ENCODE results near the gene APIP.

Gene APIP

GRCh38 chr11:34916015-34916842 lies at the start of gene APIP, which contains the start of gene PDHX:
APIP (minus strand) TSS chr11:34916379; CDS start chr11:34916284, 95 bp downstream.
PDHX (plus strand) TSS chr11:34916618; CDS start chr11:34916656, 38 bp downstream.
- DNase-seq: peak; percentile 93 to 95

GRCh38 chr11:34964610-34965331 lies 48.6 kb upstream of the APIP start:
- no peak for DNase-seq

- no peak for DNase-seq
Observed at GRCh38 chr11:34963351-34963750, 47.2 kb upstream of the APIP start.

DNA sequence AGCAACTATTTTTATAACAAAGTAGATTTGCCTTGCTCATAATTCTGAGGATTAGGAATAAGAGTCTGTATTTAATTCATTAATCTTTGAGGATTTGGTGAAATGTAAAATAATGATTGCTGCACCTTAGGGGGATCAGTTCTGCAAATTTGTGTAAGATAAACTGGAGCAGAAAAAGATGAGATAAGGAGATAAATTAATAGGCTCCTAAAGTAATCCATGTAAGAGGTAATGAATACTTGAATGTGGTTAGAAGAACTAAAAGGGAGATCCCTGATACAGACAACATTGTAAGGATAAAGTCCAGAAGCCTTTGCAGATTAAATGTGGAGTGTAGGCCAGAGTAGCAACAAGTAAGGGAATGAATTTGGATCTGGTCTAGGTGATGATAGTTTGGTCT lies 45.9 kb upstream of the APIP start:
- no peak for DNase-seq

GRCh38 chr11:34960277-34960676 lies 44.1 kb upstream of the APIP start:
- DNase-seq: no peak

DNA sequence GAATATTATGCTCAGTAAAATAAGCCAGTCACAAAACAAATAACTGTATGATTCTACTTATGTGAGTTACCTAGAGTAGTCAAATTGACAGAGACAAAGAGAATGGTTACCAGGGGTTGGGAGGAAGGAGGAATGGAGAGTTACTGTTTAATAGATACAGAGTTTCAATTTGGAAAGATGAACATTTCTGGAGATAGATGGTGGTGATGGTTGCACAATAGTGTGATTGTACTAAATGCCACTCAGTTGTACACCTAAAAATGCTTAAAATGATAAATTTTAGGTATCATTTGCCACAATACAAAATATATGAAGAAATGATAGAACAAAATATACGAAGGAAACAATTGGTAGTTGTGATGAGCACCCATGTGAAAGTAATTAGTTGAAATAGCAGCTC lies 43.6 kb upstream of the APIP start:
- DNase-seq: no peak

GRCh38 chr11:34957606-34958005 lies 41.4 kb upstream of the APIP start:
- no peak for DNase-seq

GRCh38 chr11:34957206-34957605 lies 41.0 kb upstream of the APIP start:
- no peak for DNase-seq

GRCh38 chr11:34953955-34954354 lies 37.8 kb upstream of the APIP start:
- no peak for DNase-seq

GRCh38 chr11:34948696-34949095 lies 32.5 kb upstream of the APIP start:
- no peak for DNase-seq

DNA sequence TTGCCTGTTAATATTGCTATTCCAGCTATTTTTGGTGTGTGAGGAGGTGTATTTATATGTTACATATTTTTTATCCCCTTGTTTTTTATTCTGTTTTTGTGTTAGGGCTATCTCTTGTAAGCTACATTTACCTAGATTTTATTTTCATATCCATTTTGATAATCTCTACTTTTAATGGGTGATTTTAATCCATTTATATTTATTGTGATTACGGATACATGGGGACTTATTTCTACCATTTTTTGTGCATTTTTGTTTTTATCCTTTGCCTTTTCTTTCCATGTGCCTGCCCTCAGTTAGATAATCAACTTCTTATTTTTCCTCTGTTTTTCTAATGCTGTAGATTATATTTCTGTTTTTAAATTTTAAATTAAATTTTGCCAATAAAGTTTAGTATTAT lies 28.5 kb upstream of the APIP start:
- no peak for DNase-seq

DNA sequence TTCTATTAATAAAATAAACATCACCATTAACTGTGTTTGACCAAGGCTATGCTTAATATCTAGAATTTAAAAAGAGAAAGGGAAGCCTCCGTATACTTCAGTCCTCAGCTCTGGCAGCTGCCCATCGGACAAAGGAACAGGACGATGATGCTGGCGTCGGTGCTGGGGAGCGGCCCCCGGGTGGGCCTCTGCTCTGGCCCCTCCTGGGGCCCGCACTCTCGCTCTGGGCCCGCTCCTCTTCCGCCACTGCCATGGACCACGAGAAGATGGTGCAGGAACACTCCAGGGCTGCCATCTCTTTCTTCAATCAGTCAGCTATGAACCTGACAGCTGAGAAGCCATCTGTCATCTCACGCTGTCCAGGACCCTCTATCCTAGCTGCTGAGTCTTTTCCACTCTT lies 25.5 kb upstream of the APIP start:
- no peak for DNase-seq

DNA sequence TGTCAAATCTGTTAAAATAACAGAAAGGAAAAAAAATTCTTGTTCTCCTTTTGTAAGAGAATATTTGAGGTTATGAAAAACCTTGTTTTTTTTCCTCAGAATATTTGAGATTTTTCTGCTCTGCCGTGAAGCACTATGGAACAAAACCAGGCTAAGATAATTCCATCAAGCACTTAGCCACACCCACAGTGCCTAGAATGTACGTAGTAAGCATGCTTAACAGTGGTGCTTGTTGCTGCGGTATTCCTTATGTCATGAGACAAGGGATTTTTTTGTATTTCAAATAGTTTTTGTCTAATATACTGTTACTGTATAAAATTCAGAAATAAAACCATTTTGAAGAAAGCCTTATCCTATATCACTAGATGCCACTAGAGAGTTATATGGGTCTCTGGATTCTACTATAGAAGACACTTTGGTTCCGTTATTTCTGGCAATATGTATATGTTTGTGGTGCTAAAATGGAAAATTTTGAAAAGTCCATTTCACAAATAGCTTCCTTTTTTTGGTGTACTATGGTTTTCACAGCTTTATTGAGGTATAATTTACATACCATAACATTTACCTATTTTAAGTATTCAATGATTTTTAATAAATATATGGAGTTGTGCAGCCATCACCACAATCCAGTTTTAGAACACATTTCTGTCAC lies 24.0 kb upstream of the APIP start:
- DNase-seq: peak in 1 of 2 experiments; percentile 25

- no peak for DNase-seq
Observed at GRCh38 chr11:34938611-34939010, 22.4 kb upstream of the APIP start.

DNA sequence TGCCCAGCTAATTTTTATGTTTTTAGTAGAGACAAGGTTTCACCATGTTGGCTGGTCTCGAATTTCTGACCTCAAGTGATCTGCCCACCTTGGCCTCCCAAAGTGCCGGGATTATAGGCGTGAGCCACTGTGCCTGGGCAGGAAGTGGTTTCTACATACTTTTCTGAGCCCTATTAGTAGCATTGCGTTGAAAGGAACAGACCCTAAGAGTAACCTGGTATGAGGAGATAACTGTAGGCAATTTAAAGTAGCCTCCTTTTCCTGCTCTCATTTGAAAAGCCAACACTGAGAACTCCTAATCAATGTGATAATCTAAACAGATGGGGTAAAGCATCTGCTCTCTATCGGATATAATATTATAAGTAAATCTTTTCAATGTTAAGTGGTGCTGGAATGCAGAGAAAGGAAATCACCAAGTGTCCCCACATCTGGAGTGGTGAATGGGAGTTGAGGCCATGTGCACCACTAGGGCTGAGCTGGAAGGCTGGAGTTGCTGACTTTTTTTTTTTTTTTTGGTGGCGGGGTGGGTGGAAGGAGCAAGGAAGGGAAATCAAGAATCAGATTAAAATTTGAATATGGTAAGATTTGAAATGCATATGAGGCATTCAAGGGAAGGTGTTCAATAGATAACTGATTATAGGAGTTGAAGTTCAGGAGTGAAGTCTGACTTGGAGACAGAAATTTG lies 20.9 kb upstream of the APIP start:
- DNase-seq: no peak

GRCh38 chr11:34929794-34930763 lies 13.9 kb upstream of the APIP start:
- no peak for DNase-seq

DNA sequence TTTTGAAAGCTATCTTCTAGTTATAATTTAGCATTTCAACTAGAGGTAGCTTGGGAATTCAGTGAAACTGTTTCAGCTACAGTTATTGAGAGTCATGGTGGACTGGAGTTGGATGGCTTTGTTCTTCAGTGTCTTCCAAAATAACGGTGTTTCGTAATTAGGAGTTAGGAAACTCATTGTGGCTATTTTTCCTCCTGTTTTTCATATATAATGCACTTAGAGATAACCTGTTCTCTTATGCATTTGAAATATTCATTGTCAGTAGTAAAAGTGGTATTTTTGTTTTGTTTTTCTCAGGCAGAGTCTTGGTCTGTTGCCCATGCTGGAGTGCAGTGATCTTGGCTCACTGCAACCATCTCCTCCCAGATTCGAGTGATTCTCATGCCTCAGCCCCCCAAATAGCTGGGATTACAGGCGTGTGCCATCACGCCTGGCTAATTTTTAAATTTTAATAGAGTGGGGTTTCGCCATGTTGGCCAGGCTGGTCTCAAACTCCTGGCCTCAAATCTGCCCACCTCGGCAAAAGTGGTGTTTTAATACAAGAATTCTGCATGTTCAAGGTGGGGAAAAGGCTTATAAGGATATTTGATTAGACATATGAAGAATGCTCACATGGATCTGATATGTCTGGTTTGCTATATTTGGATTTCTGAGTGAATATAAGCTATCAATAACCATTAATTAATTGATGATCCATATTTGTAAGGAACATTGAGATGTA lies 12.9 kb upstream of the APIP start:
- no peak for DNase-seq

GRCh38 chr11:34928268-34928959 lies 12.2 kb upstream of the APIP start:
- DNase-seq: no peak

- DNase-seq: no peak
Observed at GRCh38 chr11:34926831-34927132, 10.6 kb upstream of the APIP start.

GRCh38 chr11:34926101-34926830 lies 10.1 kb upstream of the APIP start:
- DNase-seq: peak; percentile 12 to 61

All from SW 1271 (cell line).